Lower lobe of right lung (tissue), 2 donors: ENCODE data around the gene BCL11A. TPM values are rescaled to one million over a fixed set of nuclear protein-coding genes. Genes with fewer than 3 reads are reported as not detected.

ENCODE experiments used
- ATAC-seq, 2 donors: fragments of 200-7000 bp; cut with Tn5 transposase; one replicate each; pipeline ENCODE4 v1.9.1; 2020 to 2022; ENCODE audit warnings: mild to moderate bottlenecking in 2 of 2, moderate library complexity in 2 of 2
- DNase-seq: peaks from one replicate; pipeline ENCODE4 v3.0.0-alpha.2; 2020
- H3K27ac ChIP-seq: fragments of 200-600 bp; one replicate; pipeline ENCODE4 v1.8.0; 2022
- H3K27me3 ChIP-seq: fragments of 200-600 bp; one replicate; pipeline ENCODE4 v1.8.0; 2022; ENCODE audit warnings: low read depth
- H3K36me3 ChIP-seq: fragments of 200-600 bp; one replicate; pipeline ENCODE4 v1.8.0; 2022; ENCODE audit warnings: mild to moderate bottlenecking
- H3K4me1 ChIP-seq: fragments of 200-600 bp; one replicate; pipeline ENCODE4 v1.8.0; 2022
- H3K4me3 ChIP-seq: fragments of 200-600 bp; one replicate; pipeline ENCODE4 v1.8.0; 2022; ENCODE audit warnings: mild to moderate bottlenecking
- H3K9me3 ChIP-seq: fragments of 200-600 bp; one replicate; pipeline ENCODE4 v1.8.0; 2022
- CTCF ChIP-seq: fragments of 200-600 bp; IDR thresholded peaks from one replicate; pipeline ENCODE4 v1.8.0; 2022; ENCODE audit warnings: antibody characterized with exemption, mild to moderate bottlenecking
- intact Hi-C: fragments of 100-400 bp; cut with DNase I; formaldehyde crosslinking; loops from one replicate; pipeline ENCODE4 v1.11.0; 2022
- total RNA-seq: library from RNA; stranded (reverse); fragmentation: NEBNext Ultra II Directional; extraction: Animal tissue kit (Norgen Biotek cat#: 25700); gene quantifications from one replicate; pipeline ENCODE4 v1.2.1, GENCODE V29; 2021
- donor health status: DM: no; HTN: yes; CAD: no; lungs with severe emphysema.

The BCL11A gene
- total RNA-seq, 1 donor from 2014 or later, result 9.7 TPM

DNA sequence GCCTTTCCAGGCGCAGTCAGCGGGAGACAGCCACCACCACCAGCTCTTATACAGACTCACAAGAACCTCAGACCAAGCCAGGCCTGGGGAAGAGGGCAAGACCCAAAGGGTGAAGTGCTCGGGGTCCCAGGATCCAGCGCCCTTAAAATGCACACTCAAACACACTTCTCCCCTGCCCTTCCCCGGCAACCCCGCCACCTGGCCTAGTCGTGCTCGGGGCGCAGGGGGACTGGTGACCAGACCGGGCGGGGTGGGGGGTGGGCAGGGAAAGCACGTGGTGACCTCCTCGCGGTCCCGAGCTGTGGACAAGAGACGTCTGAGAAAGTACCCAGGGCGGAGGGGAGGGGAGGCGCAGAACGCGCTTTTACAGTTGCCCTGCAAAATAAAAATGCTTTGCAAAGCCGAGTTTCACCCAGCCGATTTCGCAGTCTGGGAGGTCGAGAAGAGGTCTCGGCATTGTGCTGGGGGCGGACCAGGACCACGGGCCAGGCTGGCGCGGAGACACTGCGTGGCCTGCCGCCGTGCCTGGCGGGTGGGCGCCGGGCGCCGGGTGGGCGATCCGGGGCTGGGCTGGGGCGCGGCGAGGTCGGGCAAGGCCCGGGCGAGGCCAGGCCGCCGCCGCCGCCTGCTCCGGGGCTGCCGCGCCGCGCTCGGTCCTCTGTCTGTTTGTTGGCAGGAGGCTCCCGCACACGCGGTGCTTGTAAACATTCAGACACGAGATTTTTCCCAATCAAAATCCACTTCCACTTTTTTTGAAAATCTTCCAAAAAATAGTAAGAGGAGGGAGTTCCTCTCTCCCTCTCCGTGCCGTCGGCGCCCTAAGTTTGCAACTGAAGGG lies 2.0 kb downstream of the BCL11A start:
- no peak for ATAC-seq

GRCh38 chr2:60550984-60551239 lies 2.5 kb downstream of the BCL11A start:
- no peak for TF ChIP-seq CTCF
- ATAC-seq (no peak), DNase-seq (no peak)
- Histone ChIP-seq H3K27me3 (peaks cover 95% of the 10 kb centered on the region), H3K36me3 (no peaks in the 10 kb centered on the region), H3K4me1 (peaks cover 57% of the 10 kb centered on the region), H3K27ac (no peak overlapping the region), H3K9me3 (no peaks in the 10 kb centered on the region), H3K4me3 (peak overlapping the region; percentile 64)
- intact Hi-C loops, result no loop called here

More for the DNA sequence above, 2.0 kb downstream of the BCL11A start:
- no peak for TF ChIP-seq CTCF
- no peaks in the 10 kb centered on the region for H3K36me3 ChIP-seq
- H3K27me3 ChIP-seq, result peaks cover 94% of the 10 kb centered on the region
- no peak overlapping the region for H3K27ac ChIP-seq
- H3K9me3 ChIP-seq, result no peaks in the 10 kb centered on the region
- peaks cover 63% of the 10 kb centered on the region for H3K4me1 ChIP-seq
- intact Hi-C loops, result no loop called here
- no peak for DNase-seq
- H3K4me3 ChIP-seq, result peak overlapping the region; percentile 64

GRCh38 chr2:60550178-60550983 lies 3.1 kb downstream of the BCL11A start:
- TF ChIP-seq CTCF, result peak; percentile 44
- peaks cover 52% of the 10 kb centered on the region for H3K4me1 ChIP-seq
- no peaks in the 10 kb centered on the region for H3K9me3 ChIP-seq

GRCh38 chr2:60549928-60550177 lies 3.6 kb downstream of the BCL11A start:
- H3K27ac ChIP-seq, result peak overlapping the region; percentile 66
- peaks cover 90% of the 10 kb centered on the region for H3K27me3 ChIP-seq
- ATAC-seq (peak in 1 of 2 donors; percentile 15), DNase-seq (no peak)
- no peak for TF ChIP-seq CTCF
- H3K9me3 ChIP-seq, result no peaks in the 10 kb centered on the region
- H3K4me1 ChIP-seq, result peaks cover 47% of the 10 kb centered on the region
- peak overlapping the region; percentile 64 for H3K4me3 ChIP-seq
- H3K36me3 ChIP-seq, result no peaks in the 10 kb centered on the region
- intact Hi-C loops, result no loop called here

More at GRCh38 chr2:60550178-60550983, 3.1 kb downstream of the BCL11A start:
- ATAC-seq (peak; percentile 83 to 86), DNase-seq (peak; percentile 85)
- Histone ChIP-seq H3K27ac (peak overlapping the region; percentile 66), H3K27me3 (peaks cover 93% of the 10 kb centered on the region), H3K36me3 (no peaks in the 10 kb centered on the region), H3K4me3 (peak overlapping the region; percentile 64)
- intact Hi-C loops, result no loop called here

DNA sequence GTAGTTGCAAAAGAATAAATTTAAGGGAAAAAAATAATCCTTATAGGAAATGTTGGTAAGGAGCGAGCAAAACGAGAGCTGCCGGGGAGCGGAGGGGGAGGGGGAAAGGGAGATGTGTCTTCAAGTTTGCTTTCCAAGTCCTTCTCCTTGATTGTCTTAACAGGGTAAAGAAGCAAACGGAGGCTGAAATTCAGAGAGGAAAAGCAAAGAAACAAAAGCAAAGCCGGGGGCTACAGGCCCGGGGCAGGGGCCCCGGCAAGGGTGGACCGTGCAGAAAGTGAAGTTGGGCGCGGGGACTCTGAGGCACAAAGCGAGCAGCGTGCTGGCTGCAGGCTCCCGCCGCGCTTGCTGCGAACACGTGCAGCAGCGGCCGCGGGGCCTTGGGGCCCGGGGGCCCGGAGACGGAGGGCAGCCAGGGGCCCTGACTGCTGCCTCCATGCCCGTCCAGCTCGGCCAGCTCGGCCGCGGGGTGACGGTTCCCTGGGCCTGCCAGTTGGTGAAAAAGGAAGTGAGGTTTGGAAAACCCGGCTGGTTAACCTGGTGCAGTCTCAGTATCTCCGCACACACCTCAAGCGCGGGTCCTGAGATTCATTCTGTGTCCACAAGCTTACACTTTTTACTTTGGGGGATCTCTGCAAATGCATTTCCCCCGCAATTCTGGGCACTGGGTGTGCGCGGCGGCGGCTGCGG lies 4.1 kb downstream of the BCL11A start:
- peak; percentile 63 for DNase-seq
- peak overlapping the region; percentile 64 for H3K4me3 ChIP-seq
- peaks cover 42% of the 10 kb centered on the region for H3K4me1 ChIP-seq
- peak overlapping the region; percentile 66 for H3K27ac ChIP-seq
- H3K36me3 ChIP-seq, result no peaks in the 10 kb centered on the region
- peaks cover 88% of the 10 kb centered on the region for H3K27me3 ChIP-seq
- no peaks in the 10 kb centered on the region for H3K9me3 ChIP-seq
- peak; percentile 25 to 43 for ATAC-seq
- intact Hi-C loops, result no loop called here
- TF ChIP-seq CTCF, result no peak
